ENCODE measurements around the gene ZNF716. TPM values are rescaled to one million over a fixed set of nuclear protein-coding genes. Genes with fewer than 3 reads are reported as not detected.
"Not testable (repeated sequence)": the region's sequence is repeated elsewhere in the genome, so short reads cannot be mapped to it uniquely, and the experiment has no call there.

The ZNF716 gene
- total RNA-seq: not detected in 2 replicates

DNA sequence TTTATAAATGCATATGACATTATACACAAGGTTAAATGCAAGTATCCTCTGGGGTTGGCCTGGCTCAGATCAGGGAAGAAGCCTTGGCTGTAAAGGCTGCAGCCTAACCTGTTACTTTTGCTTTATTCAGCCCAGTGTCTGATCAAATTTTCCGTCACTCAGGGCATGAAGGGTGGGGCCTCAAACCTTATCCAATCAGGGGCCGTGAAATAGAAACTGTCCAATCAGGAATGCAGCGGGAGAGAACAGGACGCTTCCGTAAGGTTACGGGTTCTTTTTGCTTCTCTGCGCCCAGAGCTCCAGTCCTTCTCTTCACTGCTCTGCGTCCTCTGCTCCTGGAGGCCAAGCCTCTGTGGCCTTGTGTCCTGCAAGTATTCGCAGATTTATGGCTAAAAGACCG, at the start of gene ZNF716:
Gene ZNF716 (plus strand): TSS at position 274 of the 400 bp plus-strand sequence. CDS start 112 bp downstream, at position 386.
- no peak for DNase-seq (ENCODE audit: insufficient read length, low spot score, missing footprints)
- Histone ChIP-seq H4K20me1 (ENCODE audit: insufficient read depth, low read length) (no peaks in the 10 kb centered on the region), H3K4me3 (ENCODE audit: insufficient read depth, low read length) (no peak within 1 kb of the TSS), H3K79me2 (ENCODE audit: insufficient read depth, low read length) (no peaks in the 10 kb centered on the region), H3K27ac (ENCODE audit: low read depth, low read length) (no peak within 1 kb of the TSS), H3K4me1 (ENCODE audit: insufficient read depth, low read length) (no peaks in the 10 kb centered on the region), H2AFZ (ENCODE audit: low read length) (no peak within 1 kb of the TSS), H3K27me3 (ENCODE audit: insufficient read depth, low read length) (no peaks in the 10 kb centered on the region), H3K9me3 (ENCODE audit: low read depth, low read length) (peaks cover 2% of the 10 kb centered on the region), H3K36me3 (ENCODE audit: insufficient read depth, low read length) (no peaks in the 10 kb centered on the region), H3K4me2 (ENCODE audit: insufficient read depth, low read length) (no peak within 1 kb of the TSS)
- TF ChIP-seq, protein P1, sequence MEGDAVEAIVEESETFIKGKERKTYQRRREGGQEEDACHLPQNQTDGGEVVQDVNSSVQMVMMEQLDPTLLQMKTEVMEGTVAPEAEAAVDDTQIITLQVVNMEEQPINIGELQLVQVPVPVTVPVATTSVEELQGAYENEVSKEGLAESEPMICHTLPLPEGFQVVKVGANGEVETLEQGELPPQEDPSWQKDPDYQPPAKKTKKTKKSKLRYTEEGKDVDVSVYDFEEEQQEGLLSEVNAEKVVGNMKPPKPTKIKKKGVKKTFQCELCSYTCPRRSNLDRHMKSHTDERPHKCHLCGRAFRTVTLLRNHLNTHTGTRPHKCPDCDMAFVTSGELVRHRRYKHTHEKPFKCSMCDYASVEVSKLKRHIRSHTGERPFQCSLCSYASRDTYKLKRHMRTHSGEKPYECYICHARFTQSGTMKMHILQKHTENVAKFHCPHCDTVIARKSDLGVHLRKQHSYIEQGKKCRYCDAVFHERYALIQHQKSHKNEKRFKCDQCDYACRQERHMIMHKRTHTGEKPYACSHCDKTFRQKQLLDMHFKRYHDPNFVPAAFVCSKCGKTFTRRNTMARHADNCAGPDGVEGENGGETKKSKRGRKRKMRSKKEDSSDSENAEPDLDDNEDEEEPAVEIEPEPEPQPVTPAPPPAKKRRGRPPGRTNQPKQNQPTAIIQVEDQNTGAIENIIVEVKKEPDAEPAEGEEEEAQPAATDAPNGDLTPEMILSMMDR (IDR thresholded peaks at IDR 0.05; ENCODE audit: extremely low read depth, low read depth, low read length): no peak

DNA sequence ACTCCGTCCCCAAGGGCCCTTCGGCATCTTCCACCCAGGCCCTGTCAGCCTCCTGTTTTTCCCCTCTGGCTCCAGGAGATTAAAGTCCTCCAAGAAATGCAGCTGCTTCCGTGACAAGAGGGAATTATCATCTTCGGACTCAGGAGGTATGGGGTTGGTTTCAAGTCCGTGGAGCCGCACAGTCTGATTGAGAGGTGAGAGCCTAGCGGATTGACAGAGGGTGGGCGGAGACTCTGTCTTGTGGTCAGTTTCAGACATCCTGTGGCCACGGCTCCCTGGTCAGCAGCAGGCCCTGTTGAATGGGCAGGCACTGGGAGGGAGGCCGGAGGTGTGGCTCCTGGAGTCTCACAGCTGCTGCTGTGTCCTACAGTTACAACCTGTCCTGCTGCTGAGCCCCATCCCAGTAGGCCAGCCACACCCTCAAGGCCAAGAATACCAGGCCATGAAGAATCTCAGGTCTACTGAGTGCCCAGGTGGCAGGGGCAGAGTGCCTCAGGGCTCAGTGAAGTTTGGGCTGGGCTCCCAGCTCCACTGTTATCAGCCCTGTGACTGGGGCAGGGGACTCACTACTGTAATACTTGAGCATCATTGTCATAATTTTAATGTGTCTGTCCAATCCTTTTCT, 49.3 kb upstream of the ZNF716 start:
- Histone ChIP-seq H3K4me1 (ENCODE audit: insufficient read depth, low read length) (no peaks in the 10 kb centered on the region), H4K20me1 (ENCODE audit: insufficient read depth, low read length) (no peaks in the 10 kb centered on the region), H3K36me3 (ENCODE audit: insufficient read depth, low read length) (no peaks in the 10 kb centered on the region), H2AFZ (ENCODE audit: low read length) (no peak overlapping the region), H3K4me3 (ENCODE audit: insufficient read depth, low read length) (no peak overlapping the region), H3K79me2 (ENCODE audit: insufficient read depth, low read length) (no peaks in the 10 kb centered on the region), H3K9me3 (ENCODE audit: low read depth, low read length) (no peaks in the 10 kb centered on the region), H3K4me2 (ENCODE audit: insufficient read depth, low read length) (no peak overlapping the region), H3K27ac (ENCODE audit: low read depth, low read length) (no peak overlapping the region), H3K27me3 (ENCODE audit: insufficient read depth, low read length) (no peaks in the 10 kb centered on the region)
- TF ChIP-seq, protein P1 (IDR thresholded peaks at IDR 0.05; ENCODE audit: extremely low read depth, low read depth, low read length): no peak
- DNase-seq (ENCODE audit: insufficient read length, low spot score, missing footprints): no peak

DNA sequence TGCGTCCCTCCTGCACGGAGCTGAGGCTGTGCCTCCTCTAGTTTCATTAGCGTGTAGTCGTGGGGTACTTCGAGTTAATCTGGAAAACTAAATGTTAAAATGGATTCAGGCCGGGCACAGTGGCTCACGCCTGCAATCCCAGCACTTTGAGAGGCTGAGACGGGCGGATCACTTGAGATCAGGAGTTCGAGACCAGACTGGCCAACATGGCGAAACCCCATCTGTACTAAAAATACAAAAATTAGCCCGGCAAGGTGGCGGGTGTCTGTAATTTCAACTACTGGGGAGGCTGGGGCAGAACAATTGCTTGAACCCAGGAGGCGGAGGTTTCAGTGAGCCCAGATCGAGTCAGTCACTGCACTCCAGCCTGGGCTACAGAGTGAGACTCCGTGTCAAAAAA, 46.9 kb upstream of the ZNF716 start:
- not testable (repeated sequence) for H4K20me1 ChIP-seq (ENCODE audit: insufficient read depth, low read length); DNase-seq (ENCODE audit: insufficient read length, low spot score, missing footprints); H3K4me2 ChIP-seq (ENCODE audit: insufficient read depth, low read length); H2AFZ ChIP-seq (ENCODE audit: low read length); H3K79me2 ChIP-seq (ENCODE audit: insufficient read depth, low read length); H3K27me3 ChIP-seq (ENCODE audit: insufficient read depth, low read length); H3K4me1 ChIP-seq (ENCODE audit: insufficient read depth, low read length); H3K4me3 ChIP-seq (ENCODE audit: insufficient read depth, low read length); H3K27ac ChIP-seq (ENCODE audit: low read depth, low read length); H3K36me3 ChIP-seq (ENCODE audit: insufficient read depth, low read length); H3K9me3 ChIP-seq (ENCODE audit: low read depth, low read length)

DNA sequence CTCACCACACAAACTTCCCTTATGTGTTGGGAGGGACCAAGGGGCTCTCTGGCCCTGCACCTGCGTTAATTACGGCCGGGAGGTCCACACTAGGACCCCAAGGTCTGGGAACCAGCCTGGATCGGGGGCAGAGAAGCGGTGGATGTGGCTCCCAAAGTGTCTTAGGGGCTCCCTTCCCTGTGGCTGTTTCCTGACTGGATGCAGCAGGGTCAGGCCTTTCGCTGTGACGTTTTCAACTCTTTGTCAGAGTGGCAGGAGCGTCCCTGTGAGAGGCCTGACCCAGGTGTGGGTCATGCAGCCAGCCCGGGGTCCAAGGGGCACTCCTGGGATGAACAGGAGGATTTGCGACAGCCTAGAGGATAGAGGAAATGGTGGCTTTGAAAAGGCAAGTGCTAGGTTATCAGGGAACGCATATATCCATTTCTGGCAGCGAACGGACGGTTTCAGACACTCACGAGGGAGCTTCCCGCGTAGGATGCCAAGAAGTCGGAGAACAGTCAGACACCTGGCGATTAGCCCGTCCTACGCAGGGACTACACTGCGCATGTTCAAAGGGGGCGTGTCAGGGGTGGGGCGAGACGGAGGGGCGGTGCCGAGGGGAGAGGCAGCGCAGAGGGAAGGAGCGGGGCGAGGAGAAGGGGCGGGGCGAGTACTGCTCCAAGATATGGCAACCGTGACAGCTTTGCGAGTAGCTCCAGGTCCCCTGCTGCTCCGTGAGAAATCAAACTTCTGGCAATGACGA, 46.2 kb upstream of the ZNF716 start:
- Histone ChIP-seq H2AFZ (ENCODE audit: low read length) (no peak overlapping the region), H3K27me3 (ENCODE audit: insufficient read depth, low read length) (no peaks in the 10 kb centered on the region), H3K4me1 (ENCODE audit: insufficient read depth, low read length) (no peaks in the 10 kb centered on the region), H4K20me1 (ENCODE audit: insufficient read depth, low read length) (no peaks in the 10 kb centered on the region), H3K4me2 (ENCODE audit: insufficient read depth, low read length) (no peak overlapping the region), H3K4me3 (ENCODE audit: insufficient read depth, low read length) (no peak overlapping the region), H3K79me2 (ENCODE audit: insufficient read depth, low read length) (no peaks in the 10 kb centered on the region), H3K27ac (ENCODE audit: low read depth, low read length) (no peak overlapping the region), H3K36me3 (ENCODE audit: insufficient read depth, low read length) (no peaks in the 10 kb centered on the region), H3K9me3 (ENCODE audit: low read depth, low read length) (no peaks in the 10 kb centered on the region)
- no peak for DNase-seq (ENCODE audit: insufficient read length, low spot score, missing footprints)
- TF ChIP-seq, protein P1 (IDR thresholded peaks at IDR 0.05; ENCODE audit: extremely low read depth, low read depth, low read length): no peak
